Measurements from ENCODE around the gene PRR11.
A peak's percentile ranks its signal among the peaks of the same experiment; 100 is the strongest.
"Not testable (repeated sequence)": the region's sequence is repeated elsewhere in the genome, so short reads cannot be mapped to it uniquely, and the experiment has no call there.

Gene PRR11

DNA sequence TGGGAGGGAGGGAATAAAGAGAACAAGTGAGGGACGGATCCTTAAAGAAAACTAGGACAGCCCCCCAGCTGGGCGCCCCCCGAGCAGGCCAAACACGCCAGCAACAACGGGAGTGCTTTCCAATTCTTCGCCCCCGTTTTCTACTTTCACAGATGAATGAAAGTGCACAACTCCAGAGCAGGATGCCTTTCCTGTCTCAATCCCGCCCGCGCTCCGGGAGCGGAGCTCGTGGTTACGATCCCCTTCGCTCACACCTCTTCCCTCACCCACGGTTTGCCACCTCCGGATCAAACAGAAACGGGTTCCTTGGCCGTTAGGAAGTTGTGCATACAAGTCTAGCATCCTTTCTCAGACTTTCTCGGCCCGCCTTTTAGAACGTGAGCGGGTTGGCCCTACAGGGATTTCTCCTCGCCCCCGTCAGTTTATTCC lies 1.2 kb upstream of the PRR11 start:
- DNase-seq = peak; percentile 73

- DNase-seq = peak; percentile 100
Measured at GRCh38 chr17:59154721-59155438, 666 bp upstream of the PRR11 start, which contains the start of gene SKA2. Gene SKA2 (minus strand): TSS chr17:59155186. CDS start chr17:59155163, 23 bp downstream.

DNA sequence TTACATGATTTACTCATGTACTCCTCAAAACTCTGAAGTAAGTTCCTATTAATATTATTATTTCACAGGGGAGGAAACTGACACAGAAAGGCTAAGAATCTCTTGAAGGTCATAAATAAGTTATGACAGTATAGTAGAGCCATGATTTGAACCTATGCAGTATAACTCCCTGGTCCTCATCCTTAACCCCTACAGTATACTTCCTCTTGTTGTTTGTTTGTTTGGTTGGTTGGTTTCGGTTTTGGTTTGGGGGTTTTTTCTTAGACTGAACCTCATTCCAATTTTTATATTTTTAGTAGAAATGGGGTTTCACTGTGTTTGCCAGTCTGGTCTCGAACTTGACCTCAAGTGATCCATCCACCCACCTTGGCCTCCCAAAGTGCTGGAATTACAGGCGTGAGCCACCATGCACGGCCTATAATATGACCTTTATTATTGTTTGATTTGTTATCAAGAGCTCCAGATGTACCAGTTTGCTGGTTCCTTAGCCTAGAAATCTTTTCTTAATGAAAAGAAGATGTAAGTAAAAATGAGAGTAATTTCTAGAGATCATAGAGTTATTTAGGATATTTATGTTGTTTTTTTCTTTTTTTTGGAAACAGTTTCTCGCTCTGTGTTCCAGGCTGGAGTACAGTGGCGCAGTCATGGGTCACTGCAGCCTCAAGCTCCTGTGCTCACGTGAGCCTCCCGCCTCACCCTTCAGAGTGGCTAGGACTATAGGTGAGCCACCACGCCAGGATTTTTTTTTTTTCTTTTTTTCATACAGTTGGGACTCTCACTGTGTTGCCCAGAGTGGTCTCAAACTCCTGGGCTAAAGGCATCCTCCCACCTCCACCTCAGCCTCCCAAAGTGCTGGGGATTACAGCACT lies 4.8 kb downstream of the PRR11 start:
- DNase-seq = peak; percentile 17

GRCh38 chr17:59161477-59161876 lies 5.9 kb downstream of the PRR11 start:
- no peak for DNase-seq

DNA sequence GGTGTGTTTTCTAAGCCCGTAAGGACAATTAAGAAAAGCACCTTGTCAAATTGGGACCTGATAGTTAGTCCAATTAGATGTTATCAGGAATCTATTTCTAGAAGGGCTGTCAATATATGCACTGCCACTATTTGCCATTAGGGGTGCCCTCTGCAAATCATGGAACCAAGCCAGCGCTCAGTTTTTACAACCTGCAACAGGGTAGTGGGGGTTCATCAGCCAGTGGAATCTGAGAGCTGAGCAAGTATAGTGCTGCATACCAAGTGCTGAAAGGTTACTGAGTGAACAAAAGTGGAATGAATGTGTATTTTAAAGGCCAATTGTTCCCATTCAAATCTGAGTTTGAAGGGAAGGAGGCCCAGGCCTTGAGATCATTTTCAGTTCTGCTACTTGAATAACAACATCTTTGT lies 10.4 kb downstream of the PRR11 start:
- DNase-seq = peak; percentile 44

DNA sequence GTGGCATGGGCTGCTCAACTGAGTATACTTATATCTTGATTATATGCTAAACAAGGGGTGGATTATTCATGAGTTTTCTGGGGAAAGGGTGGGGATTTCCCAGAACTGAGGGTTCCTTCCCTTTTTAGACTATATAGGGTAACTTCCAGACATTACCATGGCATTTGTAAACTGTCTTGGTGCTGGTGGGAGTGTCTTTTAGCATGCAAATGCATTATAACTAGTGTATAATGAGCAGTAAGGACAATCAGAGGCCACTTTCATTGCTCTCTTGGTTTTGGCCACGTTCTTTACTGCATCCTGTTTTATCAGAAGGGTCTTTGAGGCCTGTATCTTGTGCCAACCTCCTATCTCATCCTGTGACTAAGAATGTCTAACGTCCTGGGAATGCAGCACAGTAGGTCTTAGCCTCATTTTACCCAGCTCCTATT lies 12.0 kb downstream of the PRR11 start:
- DNase-seq = no peak

DNA sequence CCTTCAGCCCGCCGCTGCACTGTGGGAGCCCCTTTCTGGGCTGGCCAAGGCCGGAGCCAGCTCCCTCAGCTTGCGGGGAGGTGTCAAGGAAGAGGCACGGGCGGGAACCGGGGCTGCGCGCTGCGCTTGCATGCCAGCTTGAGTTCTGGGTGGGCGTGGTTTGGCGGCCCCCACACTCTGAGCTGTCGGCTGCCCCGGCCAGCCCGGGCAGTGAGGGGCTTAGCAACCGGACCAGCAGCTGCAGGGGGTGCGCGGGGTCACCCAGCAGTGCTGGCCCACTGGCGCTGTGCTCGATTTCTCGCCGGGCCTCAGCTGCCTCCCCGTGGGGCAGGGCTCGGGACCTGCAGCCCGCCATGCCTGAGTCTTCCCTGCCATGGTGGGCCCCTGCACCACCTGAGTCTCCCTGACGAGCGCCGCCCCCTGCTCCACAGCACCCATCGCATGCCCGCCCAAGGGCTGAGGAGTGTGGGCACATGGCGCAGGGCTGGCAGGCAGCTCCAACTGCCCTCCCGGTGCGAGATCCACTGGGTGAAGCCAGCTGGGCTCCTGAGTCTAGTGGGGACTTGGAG lies 17.0 kb downstream of the PRR11 start:
- no peak for DNase-seq

DNA sequence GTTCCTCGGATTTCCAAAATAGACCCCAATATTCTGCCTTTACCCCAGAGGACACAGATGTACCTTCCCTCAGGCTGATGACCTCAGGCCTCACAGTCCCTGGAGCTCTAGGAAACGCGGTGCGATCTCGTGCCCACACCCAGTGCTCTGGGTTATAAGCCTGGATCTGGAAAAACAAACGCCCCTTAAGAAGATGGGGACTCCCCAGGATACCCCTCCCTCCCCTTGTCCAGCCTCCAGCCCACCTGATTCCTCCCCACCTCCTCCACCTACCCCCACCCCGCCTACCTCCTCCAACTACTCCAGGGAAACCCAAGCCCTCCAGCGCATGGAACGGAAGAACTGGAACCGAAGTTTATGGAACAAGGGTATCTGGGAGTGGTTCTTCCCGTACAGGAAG lies 19.1 kb downstream of the PRR11 start:
- DNase-seq = no peak

- no peak for DNase-seq
Measured at GRCh38 chr17:59175076-59175475, 19.5 kb downstream of the PRR11 start.

DNA sequence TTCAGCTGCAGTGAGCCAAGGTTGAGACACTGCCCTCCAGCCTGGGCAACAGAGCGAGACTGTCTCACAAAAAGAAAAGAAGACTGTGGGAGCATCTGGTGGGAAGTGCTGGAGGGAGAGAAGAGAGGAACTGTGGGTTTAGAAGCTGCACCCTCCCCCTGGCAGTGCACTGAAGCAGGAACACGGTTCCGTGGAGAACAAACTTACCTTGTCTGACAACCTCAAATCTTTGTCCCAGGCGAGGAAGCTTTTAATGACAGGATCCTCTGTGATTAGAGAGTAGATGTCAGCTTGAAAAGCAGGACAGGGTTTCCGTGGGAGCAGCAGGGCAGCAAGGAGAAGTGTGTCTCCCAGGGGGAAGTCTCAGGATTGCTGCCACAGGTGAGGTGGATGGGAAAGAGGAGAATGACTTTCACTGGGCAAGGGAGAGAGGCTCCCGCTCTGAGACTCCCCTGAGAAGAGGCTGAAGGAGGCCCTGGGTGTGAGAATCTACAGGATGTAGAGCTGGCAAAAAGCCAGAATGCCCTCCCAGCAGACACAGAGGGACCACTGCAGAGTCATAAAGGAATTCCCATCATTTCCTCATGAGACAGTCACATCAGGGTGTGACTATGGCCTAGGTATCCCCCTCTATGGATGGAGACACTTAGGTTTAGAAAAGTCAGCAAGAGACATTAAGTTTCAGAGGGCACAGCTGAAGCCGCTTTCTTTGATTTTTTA lies 22.9 kb downstream of the PRR11 start:
- no peak for DNase-seq

- DNase-seq = not testable (repeated sequence)
Measured at GRCh38 chr17:59179601-59180000, 24.1 kb downstream of the PRR11 start.

- no peak for DNase-seq
Measured at GRCh38 chr17:59180626-59181025, 25.1 kb downstream of the PRR11 start.

DNA sequence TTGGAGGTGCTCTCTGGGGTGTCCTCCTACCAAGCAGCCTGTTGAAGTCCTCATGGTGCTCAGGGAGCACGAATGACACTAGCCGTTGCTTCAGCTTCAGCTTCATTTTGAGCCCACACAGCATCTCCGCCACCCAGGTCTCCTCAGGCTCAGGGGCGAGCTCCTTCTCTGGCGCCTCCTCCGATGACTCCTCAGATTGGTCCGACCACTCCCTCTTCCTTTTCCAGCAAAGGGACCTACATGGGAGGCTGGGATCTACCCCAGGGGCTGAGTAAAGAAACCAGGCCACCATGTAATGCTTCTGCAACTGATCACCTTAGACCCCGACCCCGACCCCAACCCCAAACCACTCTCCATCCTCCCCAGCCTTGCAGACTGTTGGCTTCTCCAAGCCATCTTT lies 25.9 kb downstream of the PRR11 start:
- no peak for DNase-seq

- DNase-seq = no peak
Measured at GRCh38 chr17:59185997-59186396, 30.5 kb downstream of the PRR11 start.

GRCh38 chr17:59186850-59187249 lies 31.3 kb downstream of the PRR11 start:
- no peak for DNase-seq

DNA sequence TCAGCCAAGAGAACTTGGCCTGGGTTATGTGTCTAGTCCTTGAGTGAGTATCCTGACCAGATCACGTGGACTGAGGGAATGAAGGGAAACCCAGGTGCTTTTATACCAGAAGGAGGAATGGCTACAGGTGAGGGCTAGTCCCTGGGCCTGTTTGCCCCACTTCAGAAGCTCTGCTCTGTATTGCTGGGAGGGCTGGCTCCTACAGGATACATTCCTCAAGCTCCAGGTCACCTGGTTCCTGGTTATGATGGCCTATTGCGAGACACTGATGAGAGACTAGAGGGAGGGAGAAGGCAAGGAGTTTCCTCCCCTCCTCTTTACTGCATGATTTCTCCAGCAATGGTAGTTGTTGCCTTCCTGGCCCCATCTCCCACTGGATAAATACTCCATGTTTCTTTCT lies 35.3 kb downstream of the PRR11 start:
- DNase-seq = no peak

GRCh38 chr17:59193336-59193862 lies 37.9 kb downstream of the PRR11 start:
- no peak for DNase-seq

- DNase-seq = no peak
Measured at GRCh38 chr17:59199398-59199797, 43.9 kb downstream of the PRR11 start.

GRCh38 chr17:59202320-59202719 lies 46.8 kb downstream of the PRR11 start:
- DNase-seq = no peak

DNA sequence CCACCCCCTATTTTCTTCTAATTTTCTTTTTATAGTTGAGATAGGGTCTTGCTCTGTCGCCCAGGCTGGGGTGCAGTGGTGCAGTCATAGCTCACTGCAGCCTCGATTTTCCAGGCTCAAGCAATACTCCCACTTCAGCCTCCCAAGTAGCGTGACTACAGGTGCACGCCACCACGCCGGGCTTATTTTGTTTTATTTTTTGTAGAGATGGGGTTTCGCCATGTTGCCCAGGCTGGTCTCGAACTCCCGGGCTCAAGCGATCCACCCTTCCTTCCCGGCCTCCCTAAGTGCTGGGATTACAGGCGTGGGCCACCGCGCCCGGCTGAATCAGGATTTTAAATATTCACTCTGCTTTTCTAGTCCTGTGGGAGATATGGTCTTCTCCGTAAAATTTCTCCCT lies 63.8 kb downstream of the PRR11 start:
- no peak for DNase-seq

- DNase-seq = peak; percentile 34
Measured at GRCh38 chr17:59219992-59220327, 64.4 kb downstream of the PRR11 start.

DNA sequence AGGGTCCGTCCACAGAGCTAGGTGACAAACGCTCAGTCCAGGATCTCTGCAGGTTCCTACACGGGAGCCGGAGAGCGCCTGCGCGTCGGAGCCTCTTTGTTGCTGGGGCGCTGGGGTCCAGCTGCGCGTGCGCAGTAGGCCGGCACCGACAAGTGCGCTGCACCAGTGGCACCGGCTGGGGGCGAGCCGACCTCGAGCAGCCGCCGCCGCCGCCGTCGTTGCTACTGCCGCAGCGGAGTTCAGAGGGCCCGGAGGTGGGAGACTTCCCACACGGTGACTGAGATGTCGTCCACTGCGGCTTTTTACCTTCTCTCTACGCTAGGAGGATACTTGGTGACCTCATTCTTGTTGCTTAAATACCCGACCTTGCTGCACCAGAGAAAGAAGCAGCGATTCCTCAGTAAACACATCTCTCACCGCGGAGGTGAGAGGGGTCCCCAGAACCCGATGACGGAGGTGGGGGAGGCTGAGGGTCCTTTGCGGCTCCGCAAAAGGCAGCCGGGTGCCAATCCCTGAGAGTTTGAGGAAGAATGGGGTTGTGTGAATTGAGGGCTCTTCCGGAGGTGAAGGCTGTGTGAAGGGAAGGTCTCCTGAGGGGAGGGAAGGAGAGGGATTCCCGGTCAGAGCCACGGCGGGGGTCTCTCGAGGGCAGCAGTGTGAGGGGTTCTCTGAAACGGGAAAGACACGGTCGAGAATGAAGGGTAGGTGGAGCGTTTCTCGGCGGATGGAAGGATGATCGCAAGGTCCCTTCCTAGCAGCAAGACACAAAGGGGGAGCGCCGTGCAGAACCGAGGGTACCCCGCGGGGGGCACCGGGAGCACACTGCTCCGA lies 65.0 kb downstream of the PRR11 start, which contains the start of gene GDPD1:
Gene GDPD1 (plus strand): TSS at position 184 of the 831 bp plus-strand sequence. CDS start 99 bp downstream, at position 283.
- DNase-seq = peak; percentile 96

All from DMS53 (cell line).